GM12878 (cell line): Measurements from ENCODE around the gene PSMD14. TPM values are rescaled to one million over a fixed set of nuclear protein-coding genes. Genes with fewer than 3 reads are reported as not detected.
A peak's percentile ranks its signal among the peaks of the same experiment; 100 is the strongest.

ENCODE experiments used
- ATAC-seq: fragments of 200-7000 bp; cut with Tn5 transposase; 3 replicates; pipeline ENCODE4 v1.9.1; 2020; ENCODE audit warnings: mild to moderate bottlenecking, moderate library complexity
- BruUV-seq: library from RNA; stranded (reverse); fragments of 400-500 nt; replicated peaks from 2 replicates; lab custom pipeline; 2021; lab: Mats Ljungman, UMichigan
- CTCF ChIA-PET: fragments of 300-600 bp; sonication (Branson Sonifier 250); formaldehyde crosslinking; extraction: SDS; loops from one replicate; lab custom pipeline; 2021; ENCODE audit warnings: inconsistent platforms; lab: Yijun Ruan, JAX
- POLR2A ChIA-PET: fragments of 350-600 bp; formaldehyde crosslinking; extraction: SDS; loops from one replicate; lab custom pipeline; 2021; ENCODE audit warnings: inconsistent platforms; lab: Charles Lee
- RAD21 ChIA-PET: fragments of 300-600 bp; sonication (Branson Sonifier 250); formaldehyde crosslinking; loops from one replicate; lab custom pipeline; 2023; ENCODE audit warnings: antibody characterized with exemption; ENCODE audit not compliant: unreplicated experiment; lab: Charles Lee
- SMC1A ChIA-PET: fragments of 300-600 bp; sonication (Branson Sonifier 250); formaldehyde crosslinking; loops from one replicate; lab custom pipeline; 2023; ENCODE audit not compliant: unreplicated experiment, uncharacterized antibody; lab: Charles Lee
- DNase-seq: peaks from one replicate; pipeline ENCODE4 v3.0.0-alpha.2; 2011; ENCODE audit warnings: low read depth, low spot score
- FAIRE-seq: peaks from 3 replicates; lab custom pipeline; 2011; peaks lifted over from hg19 to GRCh38; lab: Jason Lieb, UNC
- H2AFZ ChIP-seq: 2 replicates; pipeline ENCODE4 v1.6.0; 2011; ENCODE audit warnings: low read depth, low read length, control low read depth; ENCODE audit not compliant: control insufficient read depth
- H3K27ac ChIP-seq: 2 replicates; pipeline ENCODE4 v1.5.1; 2011; ENCODE audit warnings: control low read depth; ENCODE audit not compliant: control insufficient read depth, insufficient read depth
- H3K27me3 ChIP-seq, 2 experiments: replicated peaks in 1 of 2; 2 replicates each; pipeline versions ENCODE4 v1.6.0 to v1.6.1; 2011; ENCODE audit warnings: low read length in 1 of 2; ENCODE audit not compliant: control insufficient read depth in 2 of 2, insufficient read depth in 2 of 2
- H3K36me3 ChIP-seq, 2 experiments: 2 replicates each; pipeline ENCODE4 v1.5.1; 2011; ENCODE audit warnings: low read length in 1 of 2; ENCODE audit not compliant: control insufficient read depth in 2 of 2, insufficient read depth in 2 of 2
- H3K4me1 ChIP-seq: 2 replicates; pipeline ENCODE4 v1.6.1; 2011; ENCODE audit warnings: mild to moderate bottlenecking, low read length, moderate library complexity, mixed read lengths; ENCODE audit not compliant: control insufficient read depth, insufficient read depth
- H3K4me2 ChIP-seq: 2 replicates; pipeline ENCODE4 v1.6.0; 2011; ENCODE audit warnings: control low read depth; ENCODE audit not compliant: control insufficient read depth, insufficient read depth
- H3K4me3 ChIP-seq: fragments of 200-600 bp; sonication (generic); 2 replicates; pipeline ENCODE4 v1.5.1; 2016
- H3K79me2 ChIP-seq: 2 replicates; pipeline ENCODE4 v1.6.0; 2011; ENCODE audit warnings: low read length; ENCODE audit not compliant: control insufficient read depth, insufficient read depth
- H3K9ac ChIP-seq: 2 replicates; pipeline ENCODE4 v1.8.0; 2011; ENCODE audit warnings: low read length, control low read depth, mixed read lengths; ENCODE audit not compliant: control insufficient read depth, insufficient read depth
- H3K9me3 ChIP-seq: replicated peaks from 3 replicates; pipeline ENCODE4 v1.5.1; 2011; ENCODE audit warnings: mild to moderate bottlenecking, low read length; ENCODE audit not compliant: control insufficient read depth, insufficient read depth
- H4K20me1 ChIP-seq: 2 replicates; pipeline ENCODE4 v1.6.0; 2011; ENCODE audit not compliant: control insufficient read depth, insufficient read depth
- ATF7 ChIP-seq: fragments of 450-650 bp; IDR thresholded peaks from 2 replicates; pipeline ENCODE4 v1.6.1; 2016; ENCODE audit warnings: low read depth, mild to moderate bottlenecking
- CBX3 ChIP-seq: fragments of 200-600 bp; sonication (generic); IDR thresholded peaks from 2 replicates; pipeline ENCODE4 v1.6.1; 2016; ENCODE audit warnings: low read depth, borderline replicate concordance
- EZH2 ChIP-seq: IDR thresholded peaks from 2 replicates; pipeline ENCODE4 v1.6.1; 2012; ENCODE audit warnings: low read depth, mild to moderate bottlenecking, control low read depth, inconsistent platforms, low read length, borderline replicate concordance; ENCODE audit not compliant: control insufficient read depth
- GATAD2B ChIP-seq: fragments of 450-650 bp; conservative IDR thresholded peaks from 2 replicates; pipeline ENCODE4 v1.6.1; 2017; ENCODE audit warnings: low read depth, mild to moderate bottlenecking, moderate library complexity
- IRF4 ChIP-seq: IDR thresholded peaks from 2 replicates; pipeline ENCODE4 v1.6.1; 2011; ENCODE audit warnings: low read depth, low read length
- MXI1 ChIP-seq: fragments of 150-350 bp; IDR thresholded peaks from 2 replicates; pipeline ENCODE4 v1.6.1; 2011; ENCODE audit warnings: low read depth, mild to moderate bottlenecking, inconsistent platforms, low read length, improper control_type of control experiment
- MYC ChIP-seq: IDR thresholded peaks from 2 replicates; pipeline ENCODE4 v1.6.1; 2011; ENCODE audit warnings: mild to moderate bottlenecking, low read length, moderate library complexity, inconsistent platforms; ENCODE audit not compliant: insufficient read depth, insufficient replicate concordance, insufficient read length, severe bottlenecking
- NBN ChIP-seq: fragments of 450-650 bp; IDR thresholded peaks from 2 replicates; pipeline ENCODE4 v1.6.1; 2016
- NRF1 ChIP-seq: conservative IDR thresholded peaks from 2 replicates; pipeline ENCODE4 v1.6.1; 2011; ENCODE audit warnings: mild to moderate bottlenecking, low read depth, low read length, improper control_type of control experiment
- PML ChIP-seq: IDR thresholded peaks from 2 replicates; pipeline ENCODE4 v1.6.1; 2012; ENCODE audit warnings: low read length, inconsistent platforms
- POLR2A ChIP-seq: IDR thresholded peaks from 2 replicates; pipeline ENCODE4 v1.6.1; 2011; ENCODE audit warnings: low read depth, mild to moderate bottlenecking, low read length
- SIX5 ChIP-seq: IDR thresholded peaks from 2 replicates; pipeline ENCODE4 v1.6.1; 2011; ENCODE audit warnings: mild to moderate bottlenecking, low read depth, low read length, moderate library complexity; ENCODE audit not compliant: severe bottlenecking
- SRF ChIP-seq, 2 experiments: IDR thresholded peaks; 2 replicates each; pipeline ENCODE4 v1.6.1; 2011; ENCODE audit warnings: low read depth in 2 of 2, low read length in 2 of 2, mild to moderate bottlenecking in 1 of 2, moderate library complexity in 1 of 2
- SUZ12 ChIP-seq: fragments of 200-600 bp; sonication (generic); IDR thresholded peaks from one replicate; pipeline ENCODE4 v1.6.1; 2018; ENCODE audit warnings: antibody characterized with exemption, mild to moderate bottlenecking; ENCODE audit not compliant: unreplicated experiment
- ZBTB4 ChIP-seq: fragments of 450-650 bp; formaldehyde crosslinking; IDR thresholded peaks from 2 replicates; pipeline ENCODE4 v1.4.0; 2022; ENCODE audit warnings: mild to moderate bottlenecking, moderate library complexity
- ZNF24 ChIP-seq: fragments of 450-650 bp; IDR thresholded peaks from 2 replicates; pipeline ENCODE4 v1.6.1; 2017; ENCODE audit warnings: antibody characterized with exemption, mild to moderate bottlenecking
- ZZZ3 ChIP-seq: IDR thresholded peaks from 2 replicates; pipeline ENCODE4 v1.6.1; 2011; ENCODE audit warnings: low read depth; ENCODE audit not compliant: control insufficient read depth, insufficient read length
- WGBS: methylation state at CpG from one replicate; pipeline ENCODE4 v1.1.6; 2016; ENCODE audit warnings: low lambda C conversion rate; ENCODE audit not compliant: insufficient replicate concordance, insufficient coverage; ENCODE audit errors: missing lambda C conversion rate; 5-methylcytosine and 5-hydroxymethylcytosine counted together
- in situ Hi-C: fragments of 300-500 bp; cut with MboI; formaldehyde crosslinking; loops from 9 replicates; pipeline ENCODE4 v1.14.3; 2018; ENCODE audit warnings: mixed read lengths
- intact Hi-C: fragments of 100-400 bp; cut with micrococcal nuclease; formaldehyde crosslinking; loops from one replicate; pipeline ENCODE4 v1.14.2; 2022; ENCODE audit not compliant: unreplicated experiment
- polyA plus RNA-seq, 11 experiments: library from polyadenylated mRNA; depleted of rRNA in 4 of 11; unstranded in 6 of 11; stranded (reverse) in 5 of 11; fragments of >200 nt; fragmentation: Nextera tagmentation in 4 of 11; fragmentation: Illumina TruSeq in 1 of 11; extraction: Ambion mirVana in 4 of 11; extraction: Trizol in 1 of 11; gene quantifications; 1 replicate in 1 of 11; 2 replicates in 10 of 11; pipeline versions ENCODE4 v1.2.1 to v1.2.3, GENCODE V29; 2011 to 2016; ENCODE audit warnings: inconsistent platforms in 2 of 11, missing spikeins in 2 of 11, low read depth in 1 of 11
- total RNA-seq, 4 experiments: library from RNA; depleted of rRNA in 3 of 4; stranded (reverse); fragments of >200 nt in 3 of 4; fragmentation: Illumina TruSeq in 1 of 4; extraction: Trizol in 1 of 4; gene quantifications; 2 replicates each; pipeline versions ENCODE4 v1.2.1 to v1.2.3, GENCODE V29; 2013 to 2021

Gene PSMD14
- total and polyA plus RNA-seq, 10 of the 15 experiments (the other 5 are each of a cell fraction or from before 2014, with no cell fraction given) = 70.5 to 253 (median 127) TPM

GRCh38 chr2:161324876-161325275 lies 16.7 kb downstream of the PSMD14 start:
- Histone ChIP-seq H3K27ac (no peak overlapping the region), H3K4me2 (no peak overlapping the region), H3K9ac (no peak overlapping the region), H4K20me1 (no peaks in the 10 kb centered on the region), H3K9me3 (no peaks in the 10 kb centered on the region), H3K79me2 (peaks cover 8% of the 10 kb centered on the region), H2AFZ (no peak overlapping the region), H3K4me3 (no peak overlapping the region), H3K4me1 (no peaks in the 10 kb centered on the region), H3K36me3 (peaks cover 2 to 7% of the 10 kb centered on the region in 2 experiments; a peak in 3 of 4 replicates), H3K27me3 (no peaks in the 10 kb centered on the region)
- in situ Hi-C loops = no loop called here
- SMC1A ChIA-PET = interaction anchor here (1.9 kb wide), 1 partner anchor 12 kb away, joined by 5 read pairs; no protein-coding TSS in a partner anchor
- POLR2A ChIA-PET = interaction anchor here (1.6 kb wide), 1 partner anchor 58 kb away, joined by 4 read pairs; no protein-coding TSS in a partner anchor
- ATAC-seq (no peak; the same call in 1 of the 3 replicates), DNase-seq (no peak), FAIRE-seq (peak; percentile 79)
- RAD21 ChIA-PET = no interaction called here
- TF ChIP-seq SRF (IDR thresholded peaks at IDR 0.05; ENCODE audit: low read depth in 2 of 2, low read length in 2 of 2) = no peak
- no peak for TF ChIP-seq ZZZ3
- no peak for TF ChIP-seq CBX3
- no peak for TF ChIP-seq GATAD2B
- no peak for TF ChIP-seq SIX5
- no peak for TF ChIP-seq ZNF24
- TF ChIP-seq EZH2 = no peak
- intact Hi-C loops = no loop called here
- no TSS peak for BruUV-seq
- CTCF ChIA-PET = no interaction called here

GRCh38 chr2:161327582-161327981 lies 19.4 kb downstream of the PSMD14 start:
- H3K4me2 ChIP-seq = no peak overlapping the region
- intact Hi-C loops (no loop called here), in situ Hi-C loops (no loop called here)
- H4K20me1 ChIP-seq = no peaks in the 10 kb centered on the region
- ChIA-PET SMC1A (interaction anchor here (1.0 kb wide), 1 partner anchor 35 kb away, joined by 3 read pairs; no protein-coding TSS in a partner anchor), RAD21 (no interaction called here), CTCF (no interaction called here), POLR2A (no interaction called here)
- FAIRE-seq = no peak
- 100% methylated on average over 1 of the region's 1 CpG for WGBS
- H3K9me3 ChIP-seq = no peaks in the 10 kb centered on the region
- no TSS peak for BruUV-seq
- H3K4me3 ChIP-seq = no peak overlapping the region
- DNase-seq = no peak
- no peaks in the 10 kb centered on the region for H3K4me1 ChIP-seq
- no peaks in the 10 kb centered on the region for H3K27me3 ChIP-seq
- H3K9ac ChIP-seq = no peak overlapping the region
- H3K27ac ChIP-seq = no peak overlapping the region
- no peak for ATAC-seq
- H2AFZ ChIP-seq = no peak overlapping the region
- H3K36me3 ChIP-seq = peaks cover 0 to 6% of the 10 kb centered on the region in 2 experiments; a peak in 3 of 4 replicates
- peaks cover 10% of the 10 kb centered on the region for H3K79me2 ChIP-seq
- TF ChIP-seq NRF1 (no peak), IRF4 (no peak), EZH2 (no peak), NBN (no peak), GATAD2B (no peak), SUZ12 (no peak), PML (no peak), MYC (no peak), MXI1 (no peak), ATF7 (no peak), ZBTB4 (CRISPR knock-in tag) (no peak), POLR2A (no peak)
